OCI-LY7 (cell line): ENCODE data around the gene GPSM1.

ENCODE experiments used
- CTCF ChIP-seq: fragments of 200-600 bp; sonication (generic); conservative IDR thresholded peaks from 2 replicates; pipeline ENCODE4 v1.5.1; 2014; ENCODE audit warnings: mild to moderate bottlenecking, antibody characterized with exemption, low read length, moderate library complexity, mixed read lengths
- EZH2phosphoT487 ChIP-seq: fragments of 200-600 bp; sonication (generic); IDR thresholded peaks from 2 replicates; pipeline ENCODE4 v1.6.1; 2018; ENCODE audit warnings: low read depth, borderline replicate concordance, mild to moderate bottlenecking, mixed run types, antibody characterized with exemption, low read length, moderate library complexity, mixed read lengths

GRCh38 chr9:136395020-136395340 is 67.6 kb downstream of the GPSM1 start:
- TF ChIP-seq CTCF (no peak), EZH2phosphoT487 (no peak)
